Tongue (tissue), 2 donors: ENCODE data around the gene IRAG1. TPM values are rescaled to one million over a fixed set of nuclear protein-coding genes. Genes with fewer than 3 reads are reported as not detected.

Experiments used
- DNase-seq: peaks from one replicate; pipeline ENCODE4 v3.0.0-alpha.2; 2015
- total RNA-seq: library from RNA; depleted of rRNA; stranded (reverse); fragments of >200 nt; gene quantifications from one replicate; pipeline ENCODE4 v1.2.3, GENCODE V29; 2014

IRAG1 gene
- total RNA-seq, 1 donor from 2014 or later: 6.5 TPM

- no peak for DNase-seq
Observed at GRCh38 chr11:10664496-10664895, 29.1 kb downstream of the IRAG1 start.

GRCh38 chr11:10663990-10664389 is 29.6 kb downstream of the IRAG1 start:
- no peak for DNase-seq

GRCh38 chr11:10663365-10663764 is 30.2 kb downstream of the IRAG1 start:
- no peak for DNase-seq

- DNase-seq: no peak
Observed at GRCh38 chr11:10660323-10660722, 33.2 kb downstream of the IRAG1 start.

GRCh38 chr11:10659339-10660216 is 34.0 kb downstream of the IRAG1 start:
- DNase-seq: no peak

GRCh38 chr11:10658621-10659338 is 34.8 kb downstream of the IRAG1 start:
- no peak for DNase-seq

GRCh38 chr11:10657308-10658271 is 36.0 kb downstream of the IRAG1 start:
- no peak for DNase-seq

- DNase-seq: no peak
Observed at GRCh38 chr11:10655943-10656576, 37.5 kb downstream of the IRAG1 start.

GRCh38 chr11:10655227-10655626 is 38.3 kb downstream of the IRAG1 start:
- no peak for DNase-seq

GRCh38 chr11:10654811-10655150 is 38.8 kb downstream of the IRAG1 start:
- DNase-seq: no peak

- peak; percentile 66 for DNase-seq
Observed at GRCh38 chr11:10653946-10654810, 39.4 kb downstream of the IRAG1 start.

- DNase-seq: no peak
Observed at GRCh38 chr11:10653261-10653660, 40.3 kb downstream of the IRAG1 start.

GRCh38 chr11:10651656-10652361 is 41.7 kb downstream of the IRAG1 start:
- DNase-seq: no peak

GRCh38 chr11:10650630-10651029 is 42.9 kb downstream of the IRAG1 start:
- DNase-seq: no peak

- DNase-seq: no peak
Observed at GRCh38 chr11:10650166-10650565, 43.4 kb downstream of the IRAG1 start.

GRCh38 chr11:10648871-10649270 is 44.7 kb downstream of the IRAG1 start:
- DNase-seq: no peak

GRCh38 chr11:10646681-10647355 is 46.7 kb downstream of the IRAG1 start:
- no peak for DNase-seq

- DNase-seq: no peak
Observed at GRCh38 chr11:10646005-10646404, 47.5 kb downstream of the IRAG1 start.

- no peak for DNase-seq
Observed at GRCh38 chr11:10645212-10645795, 48.3 kb downstream of the IRAG1 start.
